GM23338 (cell line): Measurements from ENCODE around the gene QSOX1.

Experiments used
- CREB1 ChIP-seq: fragments of 250-450 bp; sonication (Bioruptor Pico); IDR thresholded peaks from 2 replicates; pipeline ENCODE4 v1.5.0; 2020; ENCODE audit warnings: low read depth, mild to moderate bottlenecking, moderate library complexity
- CTCF ChIP-seq, 2 experiments: fragments of 200-600 bp in 1 of 2; sonication (generic) in 1 of 2; conservative IDR thresholded peaks; 2 replicates each; pipeline versions ENCODE4 v1.5.1 to v1.6.1; 2016 to 2017; ENCODE audit warnings: antibody characterized with exemption in 2 of 2, low read depth in 2 of 2, mild to moderate bottlenecking in 2 of 2, moderate library complexity in 1 of 2
- EZH2 ChIP-seq: fragments of 200-600 bp; sonication (generic); IDR thresholded peaks from one replicate; pipeline ENCODE4 v1.8.0; 2017; ENCODE audit warnings: antibody characterized with exemption, mild to moderate bottlenecking, low read depth; ENCODE audit not compliant: unreplicated experiment
- EZH2phosphoT487 ChIP-seq: fragments of 200-600 bp; sonication (generic); IDR thresholded peaks from one replicate; pipeline ENCODE4 v1.8.1; 2018; ENCODE audit warnings: antibody characterized with exemption; ENCODE audit not compliant: unreplicated experiment
- NANOG ChIP-seq: IDR thresholded peaks from 2 replicates; pipeline ENCODE4 v1.6.1; 2016; ENCODE audit warnings: antibody characterized with exemption, borderline replicate concordance
- POLR2AphosphoS5 ChIP-seq: IDR thresholded peaks from 2 replicates; pipeline ENCODE4 v1.6.1; 2016; ENCODE audit warnings: antibody characterized with exemption, low read depth
- REST ChIP-seq: IDR thresholded peaks from one replicate; pipeline ENCODE4 v1.6.1; 2018; ENCODE audit warnings: antibody characterized with exemption; ENCODE audit not compliant: unreplicated experiment

GRCh38 chr1:180193141-180194047, 38.7 kb downstream of the QSOX1 start:
- TF ChIP-seq CTCF (conservative IDR thresholded peaks at IDR 0.05; ENCODE audit: low read depth in 2 of 2) (no peak), EZH2 (no peak), EZH2phosphoT487 (no peak), POLR2AphosphoS5 (no peak), REST (no peak), CREB1 (CRISPR knock-in tag) (no peak), NANOG (no peak)
